ENCODE results near the gene CTSZ. TPM values are rescaled to one million over a fixed set of nuclear protein-coding genes. Genes with fewer than 3 reads are reported as not detected.

The CTSZ gene
- total RNA-seq, 1 experiment from 2014 or later = 26.3 TPM

- no peak overlapping the region for H3K27ac Mint-ChIP-seq
- POLR2A ChIA-PET = no interaction called here
These were observed 33.2 kb downstream of the CTSZ start for GRCh38 chr20:58973866-58974265.

DNA sequence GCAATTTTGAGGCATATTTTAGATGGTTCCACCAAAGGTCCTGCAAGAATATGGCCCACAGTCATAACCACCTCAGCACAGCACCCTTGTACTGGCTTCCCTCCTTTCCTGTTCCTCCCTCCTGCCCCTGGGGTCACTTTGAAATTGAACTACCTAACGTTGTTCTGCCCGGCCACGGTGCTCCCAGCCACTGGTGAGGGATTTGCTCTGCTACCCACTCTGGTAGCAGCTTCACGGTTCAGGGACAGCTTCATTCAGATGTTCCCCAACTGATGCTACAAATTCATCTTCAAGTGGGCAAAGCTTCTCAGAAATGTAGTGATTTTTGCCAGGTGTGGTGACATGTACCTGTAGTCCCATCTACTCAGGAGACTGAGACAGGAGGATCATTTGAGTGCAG lies 33.9 kb downstream of the CTSZ start:
- Mint-ChIP-seq H3K27me3 (ENCODE audit: low read depth) (peaks cover 6% of the 10 kb centered on the region), H3K4me1 (peaks cover 5% of the 10 kb centered on the region), H3K27ac (no peak overlapping the region), H3K9me3 (peaks cover 28% of the 10 kb centered on the region), H3K36me3 (peaks cover 10% of the 10 kb centered on the region), H3K4me3 (no peak overlapping the region)
- no peak for TF ChIP-seq ATF1 (CRISPR knock-in tag; IDR thresholded peaks at IDR 0.05)
- TF ChIP-seq, protein P1, sequence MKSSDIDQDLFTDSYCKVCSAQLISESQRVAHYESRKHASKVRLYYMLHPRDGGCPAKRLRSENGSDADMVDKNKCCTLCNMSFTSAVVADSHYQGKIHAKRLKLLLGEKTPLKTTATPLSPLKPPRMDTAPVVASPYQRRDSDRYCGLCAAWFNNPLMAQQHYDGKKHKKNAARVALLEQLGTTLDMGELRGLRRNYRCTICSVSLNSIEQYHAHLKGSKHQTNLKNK (CRISPR knock-in tag; IDR thresholded peaks at IDR 0.05) = no peak
- TF ChIP-seq GRHL2 (CRISPR knock-in tag; IDR thresholded peaks at IDR 0.05; ENCODE audit: insufficient replicate concordance, severe bottlenecking) = no peak
- TF ChIP-seq, protein P2, sequence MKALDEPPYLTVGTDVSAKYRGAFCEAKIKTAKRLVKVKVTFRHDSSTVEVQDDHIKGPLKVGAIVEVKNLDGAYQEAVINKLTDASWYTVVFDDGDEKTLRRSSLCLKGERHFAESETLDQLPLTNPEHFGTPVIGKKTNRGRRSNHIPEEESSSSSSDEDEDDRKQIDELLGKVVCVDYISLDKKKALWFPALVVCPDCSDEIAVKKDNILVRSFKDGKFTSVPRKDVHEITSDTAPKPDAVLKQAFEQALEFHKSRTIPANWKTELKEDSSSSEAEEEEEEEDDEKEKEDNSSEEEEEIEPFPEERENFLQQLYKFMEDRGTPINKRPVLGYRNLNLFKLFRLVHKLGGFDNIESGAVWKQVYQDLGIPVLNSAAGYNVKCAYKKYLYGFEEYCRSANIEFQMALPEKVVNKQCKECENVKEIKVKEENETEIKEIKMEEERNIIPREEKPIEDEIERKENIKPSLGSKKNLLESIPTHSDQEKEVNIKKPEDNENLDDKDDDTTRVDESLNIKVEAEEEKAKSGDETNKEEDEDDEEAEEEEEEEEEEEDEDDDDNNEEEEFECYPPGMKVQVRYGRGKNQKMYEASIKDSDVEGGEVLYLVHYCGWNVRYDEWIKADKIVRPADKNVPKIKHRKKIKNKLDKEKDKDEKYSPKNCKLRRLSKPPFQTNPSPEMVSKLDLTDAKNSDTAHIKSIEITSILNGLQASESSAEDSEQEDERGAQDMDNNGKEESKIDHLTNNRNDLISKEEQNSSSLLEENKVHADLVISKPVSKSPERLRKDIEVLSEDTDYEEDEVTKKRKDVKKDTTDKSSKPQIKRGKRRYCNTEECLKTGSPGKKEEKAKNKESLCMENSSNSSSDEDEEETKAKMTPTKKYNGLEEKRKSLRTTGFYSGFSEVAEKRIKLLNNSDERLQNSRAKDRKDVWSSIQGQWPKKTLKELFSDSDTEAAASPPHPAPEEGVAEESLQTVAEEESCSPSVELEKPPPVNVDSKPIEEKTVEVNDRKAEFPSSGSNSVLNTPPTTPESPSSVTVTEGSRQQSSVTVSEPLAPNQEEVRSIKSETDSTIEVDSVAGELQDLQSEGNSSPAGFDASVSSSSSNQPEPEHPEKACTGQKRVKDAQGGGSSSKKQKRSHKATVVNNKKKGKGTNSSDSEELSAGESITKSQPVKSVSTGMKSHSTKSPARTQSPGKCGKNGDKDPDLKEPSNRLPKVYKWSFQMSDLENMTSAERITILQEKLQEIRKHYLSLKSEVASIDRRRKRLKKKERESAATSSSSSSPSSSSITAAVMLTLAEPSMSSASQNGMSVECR (CRISPR knock-in tag; IDR thresholded peaks at IDR 0.05; ENCODE audit: borderline replicate concordance) = no peak
- POLR2A ChIA-PET = no interaction called here
- DNase-seq (ENCODE audit: low spot score) = no peak
- ATAC-seq = no peak
- CTCF ChIA-PET = no interaction called here

More at GRCh38 chr20:58973866-58974265, 33.2 kb downstream of the CTSZ start:
- DNase-seq (ENCODE audit: low spot score) = no peak
- H3K36me3 Mint-ChIP-seq = peaks cover 10% of the 10 kb centered on the region
- CTCF ChIA-PET = no interaction called here
- H3K4me3 Mint-ChIP-seq = no peak overlapping the region
- TF ChIP-seq, protein P2 (CRISPR knock-in tag; IDR thresholded peaks at IDR 0.05; ENCODE audit: borderline replicate concordance) = no peak
- TF ChIP-seq ZNF232 (CRISPR knock-in tag; IDR thresholded peaks at IDR 0.05) (no peak), PRRX2 (CRISPR knock-in tag; IDR thresholded peaks at IDR 0.05) (no peak)
- peaks cover 24% of the 10 kb centered on the region for H3K9me3 Mint-ChIP-seq
- H3K27me3 Mint-ChIP-seq (ENCODE audit: low read depth) = peaks cover 6% of the 10 kb centered on the region
- peaks cover 12% of the 10 kb centered on the region for H3K4me1 Mint-ChIP-seq
- ATAC-seq = no peak

DNA sequence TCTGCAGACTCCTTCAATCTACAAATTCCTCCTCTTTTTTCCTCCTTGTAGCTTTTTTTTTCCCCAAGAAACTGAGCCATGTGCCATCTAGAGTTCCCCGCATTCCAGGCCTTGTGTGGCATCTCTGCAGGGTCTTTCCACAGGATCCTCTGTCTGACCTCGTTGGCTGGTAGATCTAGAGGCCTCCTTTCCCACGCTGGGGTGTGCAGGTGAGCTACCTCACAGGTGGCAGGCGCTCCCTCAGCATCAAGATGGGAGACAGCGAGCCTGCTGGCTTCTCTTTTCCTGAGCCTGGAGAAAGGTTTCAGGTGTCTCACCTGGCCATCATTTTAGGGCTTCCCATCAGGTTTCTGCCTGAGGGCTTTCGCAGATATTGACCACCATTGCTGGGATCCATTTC lies 35.6 kb downstream of the CTSZ start:
- Mint-ChIP-seq H3K36me3 (peaks cover 10% of the 10 kb centered on the region), H3K4me1 (no peaks in the 10 kb centered on the region; the same call in 1 of the 2 replicates), H3K9me3 (peaks cover 28% of the 10 kb centered on the region), H3K27me3 (ENCODE audit: low read depth) (peaks cover 3% of the 10 kb centered on the region), H3K4me3 (no peak overlapping the region), H3K27ac (no peak overlapping the region)
- ATAC-seq = no peak
- no peak for DNase-seq (ENCODE audit: low spot score)
- ChIA-PET CTCF (interaction anchor here (0.9 kb wide), 1 partner anchor 9 kb away, joined by 4 read pairs; no protein-coding TSS in a partner anchor), POLR2A (no interaction called here)
- TF ChIP-seq, protein P3, sequence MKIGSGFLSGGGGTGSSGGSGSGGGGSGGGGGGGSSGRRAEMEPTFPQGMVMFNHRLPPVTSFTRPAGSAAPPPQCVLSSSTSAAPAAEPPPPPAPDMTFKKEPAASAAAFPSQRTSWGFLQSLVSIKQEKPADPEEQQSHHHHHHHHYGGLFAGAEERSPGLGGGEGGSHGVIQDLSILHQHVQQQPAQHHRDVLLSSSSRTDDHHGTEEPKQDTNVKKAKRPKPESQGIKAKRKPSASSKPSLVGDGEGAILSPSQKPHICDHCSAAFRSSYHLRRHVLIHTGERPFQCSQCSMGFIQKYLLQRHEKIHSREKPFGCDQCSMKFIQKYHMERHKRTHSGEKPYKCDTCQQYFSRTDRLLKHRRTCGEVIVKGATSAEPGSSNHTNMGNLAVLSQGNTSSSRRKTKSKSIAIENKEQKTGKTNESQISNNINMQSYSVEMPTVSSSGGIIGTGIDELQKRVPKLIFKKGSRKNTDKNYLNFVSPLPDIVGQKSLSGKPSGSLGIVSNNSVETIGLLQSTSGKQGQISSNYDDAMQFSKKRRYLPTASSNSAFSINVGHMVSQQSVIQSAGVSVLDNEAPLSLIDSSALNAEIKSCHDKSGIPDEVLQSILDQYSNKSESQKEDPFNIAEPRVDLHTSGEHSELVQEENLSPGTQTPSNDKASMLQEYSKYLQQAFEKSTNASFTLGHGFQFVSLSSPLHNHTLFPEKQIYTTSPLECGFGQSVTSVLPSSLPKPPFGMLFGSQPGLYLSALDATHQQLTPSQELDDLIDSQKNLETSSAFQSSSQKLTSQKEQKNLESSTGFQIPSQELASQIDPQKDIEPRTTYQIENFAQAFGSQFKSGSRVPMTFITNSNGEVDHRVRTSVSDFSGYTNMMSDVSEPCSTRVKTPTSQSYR (CRISPR knock-in tag; IDR thresholded peaks at IDR 0.05) = no peak
- TF ChIP-seq, protein P4, sequence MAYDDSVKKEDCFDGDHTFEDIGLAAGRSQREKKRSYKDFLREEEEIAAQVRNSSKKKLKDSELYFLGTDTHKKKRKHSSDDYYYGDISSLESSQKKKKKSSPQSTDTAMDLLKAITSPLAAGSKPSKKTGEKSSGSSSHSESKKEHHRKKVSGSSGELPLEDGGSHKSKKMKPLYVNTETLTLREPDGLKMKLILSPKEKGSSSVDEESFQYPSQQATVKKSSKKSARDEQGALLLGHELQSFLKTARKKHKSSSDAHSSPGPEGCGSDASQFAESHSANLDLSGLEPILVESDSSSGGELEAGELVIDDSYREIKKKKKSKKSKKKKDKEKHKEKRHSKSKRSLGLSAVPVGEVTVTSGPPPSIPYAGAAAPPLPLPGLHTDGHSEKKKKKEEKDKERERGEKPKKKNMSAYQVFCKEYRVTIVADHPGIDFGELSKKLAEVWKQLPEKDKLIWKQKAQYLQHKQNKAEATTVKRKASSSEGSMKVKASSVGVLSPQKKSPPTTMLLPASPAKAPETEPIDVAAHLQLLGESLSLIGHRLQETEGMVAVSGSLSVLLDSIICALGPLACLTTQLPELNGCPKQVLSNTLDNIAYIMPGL (CRISPR knock-in tag; IDR thresholded peaks at IDR 0.05) = no peak
- no peak for TF ChIP-seq OVOL2 (CRISPR knock-in tag; IDR thresholded peaks at IDR 0.05; ENCODE audit: borderline replicate concordance)
- TF ChIP-seq PRRX2 (CRISPR knock-in tag; IDR thresholded peaks at IDR 0.05) = no peak
- no peak for TF ChIP-seq FOXK1 (CRISPR knock-in tag; IDR thresholded peaks at IDR 0.05)
- no peak for TF ChIP-seq AFF4 (CRISPR knock-in tag; IDR thresholded peaks at IDR 0.05; ENCODE audit: borderline replicate concordance)
- TF ChIP-seq ETV6 (CRISPR knock-in tag; IDR thresholded peaks at IDR 0.05) = no peak
